Duodenal mucosa (tissue), 2 donors: ENCODE results near the gene RRP1.
"Not testable (repeated sequence)": the region's sequence is repeated elsewhere in the genome, so short reads cannot be mapped to it uniquely, and the experiment has no call there.

Source experiments
- H3K27ac ChIP-seq: one replicate; pipeline ENCODE4 v1.7.0; 2013; ENCODE audit warnings: low read depth, low read length
- H3K27me3 ChIP-seq, 2 donors: one replicate each; pipeline ENCODE4 v1.7.0; 2013; ENCODE audit warnings: low read length in 2 of 2, control low read depth in 1 of 2; ENCODE audit not compliant: insufficient read depth in 2 of 2, control insufficient read depth in 1 of 2
- H3K36me3 ChIP-seq, 2 donors: one replicate each; pipeline ENCODE4 v1.7.0; 2013; ENCODE audit warnings: low read length in 2 of 2, control low read depth in 1 of 2; ENCODE audit not compliant: insufficient read depth in 2 of 2, control insufficient read depth in 1 of 2
- H3K4me1 ChIP-seq, 2 donors: one replicate each; pipeline ENCODE4 v1.7.0; 2013; ENCODE audit warnings: low read length in 2 of 2, control low read depth in 1 of 2; ENCODE audit not compliant: insufficient read depth in 2 of 2, control insufficient read depth in 1 of 2
- H3K4me3 ChIP-seq, 2 donors: one replicate each; pipeline ENCODE4 v1.7.0; 2013; ENCODE audit warnings: low read length in 2 of 2, low read depth in 1 of 2
- H3K9ac ChIP-seq, 2 donors: one replicate each; pipeline ENCODE4 v1.7.0; 2013; ENCODE audit warnings: low read length in 2 of 2, low read depth in 1 of 2
- H3K9me3 ChIP-seq, 2 donors: one replicate each; pipeline ENCODE4 v1.7.0; 2013; ENCODE audit warnings: low read length in 2 of 2, control low read depth in 1 of 2; ENCODE audit not compliant: control insufficient read depth in 1 of 2

Gene RRP1

GRCh38 chr21:43815991-43816390, 26.6 kb downstream of the RRP1 start:
- Histone ChIP-seq H3K9me3 (peaks cover 6 to 7% of the 10 kb centered on the region in 2 donors), H3K4me3 (no peak overlapping the region), H3K4me1 (peaks cover 17 to 21% of the 10 kb centered on the region in 2 donors), H3K27ac (no peak overlapping the region), H3K36me3 (no peaks in the 10 kb centered on the region), H3K9ac (no peak overlapping the region), H3K27me3 (no peaks in the 10 kb centered on the region)

GRCh38 chr21:43816611-43817071, 27.3 kb downstream of the RRP1 start:
- H3K27ac ChIP-seq = no peak overlapping the region
- H3K4me1 ChIP-seq = peaks cover 11 to 15% of the 10 kb centered on the region in 2 donors
- peaks cover 6 to 7% of the 10 kb centered on the region in 2 donors for H3K9me3 ChIP-seq
- no peak overlapping the region for H3K9ac ChIP-seq
- H3K36me3 ChIP-seq = no peaks in the 10 kb centered on the region
- H3K27me3 ChIP-seq = no peaks in the 10 kb centered on the region
- no peak overlapping the region for H3K4me3 ChIP-seq

DNA sequence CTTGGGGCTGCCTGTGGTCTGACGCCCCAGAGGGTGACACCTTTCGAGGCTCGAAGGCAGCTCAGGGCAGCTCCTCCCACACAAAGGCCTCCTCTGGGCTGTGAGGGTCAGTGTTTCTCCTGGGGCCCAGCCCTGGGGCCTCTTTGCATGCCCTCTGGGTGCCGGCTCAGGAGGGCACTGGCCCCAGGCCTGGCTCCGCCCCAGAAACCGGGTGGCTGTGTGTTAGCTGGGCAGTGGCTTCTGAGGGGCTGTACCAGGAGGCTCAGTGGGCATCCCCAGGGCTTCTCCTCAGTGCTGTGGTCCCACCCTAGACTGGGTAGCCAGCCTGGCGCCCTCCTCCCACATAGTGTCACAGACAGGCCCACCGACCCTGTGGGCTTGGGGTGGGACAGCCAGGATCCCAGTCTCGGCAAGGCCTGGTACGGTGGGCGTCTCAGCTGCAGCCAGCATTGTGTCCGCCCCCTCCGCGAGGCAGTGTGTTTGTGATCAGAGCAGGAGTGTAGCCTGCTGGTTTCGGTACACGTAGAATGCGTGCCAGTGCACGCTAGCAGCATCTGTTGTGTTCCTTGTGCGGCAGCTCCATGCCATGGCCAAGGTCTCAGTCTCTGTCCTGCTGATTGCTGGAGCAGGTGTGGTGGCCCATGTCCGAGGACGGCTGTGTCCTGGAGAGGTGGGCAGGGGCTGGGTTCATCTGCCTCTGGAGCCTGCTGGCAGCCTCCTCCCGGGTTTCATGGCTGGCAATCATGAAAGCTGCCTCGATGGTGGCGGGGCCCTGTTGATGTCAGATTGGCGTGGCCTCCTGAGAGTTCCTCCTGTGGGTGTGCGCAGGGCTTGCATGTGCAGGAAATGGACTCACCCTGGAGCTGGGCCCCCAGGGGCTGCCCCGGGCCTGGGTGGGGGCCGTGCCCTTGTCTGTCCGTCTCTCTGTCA, 28.0 kb downstream of the RRP1 start:
- Histone ChIP-seq H3K9me3 (peaks cover 6 to 7% of the 10 kb centered on the region in 2 donors), H3K36me3 (no peaks in the 10 kb centered on the region), H3K27me3 (no peaks in the 10 kb centered on the region), H3K4me3 (no peak overlapping the region), H3K27ac (no peak overlapping the region), H3K4me1 (peaks cover 3 to 7% of the 10 kb centered on the region in 2 donors), H3K9ac (no peak overlapping the region)

- H3K27me3 ChIP-seq = no peaks in the 10 kb centered on the region
- H3K36me3 ChIP-seq = no peaks in the 10 kb centered on the region
- no peak overlapping the region for H3K4me3 ChIP-seq
- peaks cover 6 to 7% of the 10 kb centered on the region in 2 donors for H3K9me3 ChIP-seq
- H3K4me1 ChIP-seq = peaks cover 0 to 4% of the 10 kb centered on the region in 2 donors
- H3K9ac ChIP-seq = no peak overlapping the region
- H3K27ac ChIP-seq = no peak overlapping the region
Measured at GRCh38 chr21:43818685-43819084, 29.3 kb downstream of the RRP1 start.

- H3K9me3 ChIP-seq = peaks cover 6 to 7% of the 10 kb centered on the region in 2 donors
- H3K4me1 ChIP-seq = peaks cover 0 to 4% of the 10 kb centered on the region in 2 donors
- no peaks in the 10 kb centered on the region for H3K27me3 ChIP-seq
- no peak overlapping the region for H3K4me3 ChIP-seq
- H3K36me3 ChIP-seq = no peaks in the 10 kb centered on the region
- no peak overlapping the region for H3K27ac ChIP-seq
- H3K9ac ChIP-seq = no peak overlapping the region
Measured at GRCh38 chr21:43819511-43820405, 30.4 kb downstream of the RRP1 start.

DNA sequence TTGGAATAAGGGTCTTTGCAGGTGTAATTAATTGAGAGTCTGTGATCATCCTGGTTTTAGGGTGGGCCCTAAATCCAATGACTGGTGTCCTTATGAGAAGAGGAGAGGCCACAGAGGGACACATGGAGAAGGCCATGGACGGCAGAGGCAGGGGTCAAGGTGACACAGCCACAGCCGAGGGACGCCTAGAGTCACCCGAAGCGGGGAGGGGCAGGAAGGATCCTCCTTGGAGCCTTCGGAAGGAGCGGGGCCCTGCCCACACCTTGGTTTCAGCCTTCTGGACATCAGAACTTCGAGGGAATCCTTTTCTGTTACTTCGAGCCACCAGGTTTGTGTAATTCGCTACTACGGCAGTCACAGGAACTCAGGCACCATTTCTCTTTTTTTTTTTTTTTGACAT, 31.1 kb downstream of the RRP1 start:
- Histone ChIP-seq H3K9ac (no peak overlapping the region), H3K27ac (no peak overlapping the region), H3K36me3 (no peaks in the 10 kb centered on the region), H3K9me3 (peaks cover 6 to 7% of the 10 kb centered on the region in 2 donors), H3K4me3 (no peak overlapping the region), H3K4me1 (peaks cover 0 to 4% of the 10 kb centered on the region in 2 donors), H3K27me3 (no peaks in the 10 kb centered on the region)

DNA sequence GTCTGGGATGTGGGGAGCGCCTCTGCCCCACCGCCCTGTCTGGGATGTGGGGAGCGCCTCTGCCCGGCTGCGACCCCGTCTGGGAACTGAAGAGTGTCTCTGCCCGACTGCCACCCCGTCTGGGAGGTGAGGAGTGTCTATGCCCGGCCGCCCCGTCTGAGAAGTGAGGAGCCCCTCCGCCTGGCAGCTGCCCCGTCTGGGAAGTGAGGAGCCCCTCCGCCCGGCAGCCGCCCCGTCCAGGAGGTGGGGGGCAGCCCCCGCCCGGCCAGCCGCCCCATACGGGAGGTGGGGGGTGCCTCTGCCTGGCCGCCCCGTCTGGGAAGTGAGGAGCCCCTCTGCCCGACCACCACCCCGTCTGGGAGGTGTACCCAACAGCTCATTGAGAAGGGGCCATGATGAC, 32.8 kb downstream of the RRP1 start:
- H3K9ac ChIP-seq, H3K36me3 ChIP-seq, H3K4me1 ChIP-seq: not testable (repeated sequence)

GRCh38 chr21:43822741-43823140, 33.4 kb downstream of the RRP1 start:
- H3K9ac ChIP-seq, H3K4me1 ChIP-seq, H3K36me3 ChIP-seq, H3K4me3 ChIP-seq, H3K9me3 ChIP-seq, H3K27ac ChIP-seq: not testable (repeated sequence)
- peaks cover 6 to 16% of the 10 kb centered on the region in 2 donors for H3K27me3 ChIP-seq

More for the DNA sequence above, 32.8 kb downstream of the RRP1 start:
- H3K4me3 ChIP-seq, H3K9me3 ChIP-seq, H3K27ac ChIP-seq: not testable (repeated sequence)
- H3K27me3 ChIP-seq = peaks cover 6 to 16% of the 10 kb centered on the region in 2 donors

DNA sequence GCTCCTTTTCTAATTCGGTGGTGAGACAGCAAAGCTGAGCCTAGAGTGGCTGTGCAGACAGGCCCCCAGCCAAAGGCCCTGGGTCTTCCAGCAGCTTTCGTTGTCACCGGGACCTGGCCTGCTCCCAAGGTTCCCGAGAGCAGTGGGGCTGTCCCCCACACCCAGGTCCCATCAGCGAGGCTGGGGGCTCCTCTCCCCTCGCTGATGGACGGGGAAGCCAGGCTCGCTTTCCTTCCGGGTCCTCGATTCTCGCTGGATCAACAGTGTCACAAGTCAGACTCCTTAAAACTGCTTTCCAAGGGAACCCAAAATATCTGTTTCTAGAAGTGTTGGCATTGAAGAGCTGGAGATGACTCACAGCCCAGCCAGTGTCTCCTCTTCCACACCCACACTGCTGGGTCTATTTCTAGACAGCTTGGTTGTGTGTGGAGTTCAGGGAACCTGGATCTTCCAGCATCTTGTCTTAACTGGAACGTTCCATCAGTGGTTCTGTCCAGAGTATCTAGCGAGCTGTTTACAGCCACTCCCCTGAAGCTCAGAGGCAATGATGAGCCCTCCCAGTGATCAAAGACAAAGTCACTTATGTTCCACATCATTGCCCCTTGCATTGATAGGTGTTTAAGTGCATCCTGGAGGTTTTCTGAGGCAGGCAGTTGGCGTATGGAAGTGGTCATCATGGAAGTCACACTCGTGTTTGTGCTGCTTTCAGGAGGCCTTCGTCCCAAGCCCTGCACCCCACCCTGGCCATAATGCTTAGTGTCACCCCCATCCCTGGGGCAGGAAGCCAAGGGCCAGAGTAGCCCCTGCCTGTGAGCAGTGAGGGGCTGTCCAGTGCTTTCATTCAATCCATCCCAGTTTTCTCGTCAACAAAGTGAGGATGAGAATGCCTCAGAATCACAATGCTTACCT, 35.2 kb downstream of the RRP1 start:
- H3K4me1 ChIP-seq = no peaks in the 10 kb centered on the region
- no peak overlapping the region for H3K9ac ChIP-seq
- H3K36me3 ChIP-seq = no peaks in the 10 kb centered on the region
- H3K9me3 ChIP-seq = no peaks in the 10 kb centered on the region
- H3K27me3 ChIP-seq = peaks cover 8 to 16% of the 10 kb centered on the region in 2 donors
- no peak overlapping the region for H3K27ac ChIP-seq
- H3K4me3 ChIP-seq = no peak overlapping the region
